ENCODE data around the gene SMAP2. TPM values are rescaled to one million over a fixed set of nuclear protein-coding genes. Genes with fewer than 3 reads are reported as not detected.
"Not testable (repeated sequence)": the region's sequence is repeated elsewhere in the genome, so short reads cannot be mapped to it uniquely, and the experiment has no call there.

The SMAP2 gene
- total RNA-seq, 1 donor from 2014 or later: 156 TPM

- Mint-ChIP-seq H3K4me1 (peaks cover 78% of the 10 kb centered on the region), H3K36me3 (ENCODE audit: low read depth) (peaks cover 48% of the 10 kb centered on the region), H3K27me3 (no peaks in the 10 kb centered on the region), H3K27ac (peak overlapping the region; percentile 99), H3K4me3 (peak overlapping the region; percentile 77), H3K9me3 (no peaks in the 10 kb centered on the region)
- peak; percentile 83 for DNase-seq
- intact Hi-C loops (cut with micrococcal nuclease): loop anchor here (2.0 kb wide), 2 partner anchors 13 to 123 kb away; partner anchors contain the start of gene ZMPSTE24
Measured at GRCh38 chr1:40381268-40382107, 8.0 kb downstream of the SMAP2 start.

- Mint-ChIP-seq H3K36me3 (ENCODE audit: low read depth) (peaks cover 45% of the 10 kb centered on the region), H3K27ac (peak overlapping the region; percentile 99), H3K4me3 (peak overlapping the region; percentile 77), H3K4me1 (peaks cover 75% of the 10 kb centered on the region), H3K9me3 (no peaks in the 10 kb centered on the region), H3K27me3 (no peaks in the 10 kb centered on the region)
- intact Hi-C loops (cut with micrococcal nuclease): no loop called here
- peak; percentile 59 for DNase-seq
Measured at GRCh38 chr1:40382108-40382460, 8.6 kb downstream of the SMAP2 start.

- Mint-ChIP-seq H3K4me3 (peak overlapping the region; percentile 88), H3K36me3 (ENCODE audit: low read depth) (peaks cover 41% of the 10 kb centered on the region), H3K27me3 (no peaks in the 10 kb centered on the region), H3K9me3 (no peaks in the 10 kb centered on the region), H3K4me1 (peaks cover 72% of the 10 kb centered on the region), H3K27ac (peak overlapping the region; percentile 99)
- intact Hi-C loops (cut with micrococcal nuclease): no loop called here
- DNase-seq: no peak
Measured at GRCh38 chr1:40382601-40383000, 9.1 kb downstream of the SMAP2 start.

GRCh38 chr1:40383095-40383487 is 9.6 kb downstream of the SMAP2 start:
- Mint-ChIP-seq H3K27ac (peak overlapping the region; percentile 99), H3K36me3 (ENCODE audit: low read depth) (peaks cover 39% of the 10 kb centered on the region), H3K9me3 (no peaks in the 10 kb centered on the region), H3K4me3 (peak overlapping the region; percentile 88), H3K4me1 (peaks cover 71% of the 10 kb centered on the region), H3K27me3 (no peaks in the 10 kb centered on the region)
- intact Hi-C loops (cut with micrococcal nuclease): no loop called here
- DNase-seq: peak; percentile 61

- peak overlapping the region; percentile 88 for H3K4me3 Mint-ChIP-seq
- H3K27me3 Mint-ChIP-seq: no peaks in the 10 kb centered on the region
- peaks cover 70% of the 10 kb centered on the region for H3K4me1 Mint-ChIP-seq
- intact Hi-C loops (cut with micrococcal nuclease): loop anchor here (2.0 kb wide), 3 partner anchors 17 to 223 kb away; partner anchors contain the start of gene RLF
- peak overlapping the region; percentile 99 for H3K27ac Mint-ChIP-seq
- peak; percentile 72 for DNase-seq
- no peaks in the 10 kb centered on the region for H3K9me3 Mint-ChIP-seq
- H3K36me3 Mint-ChIP-seq (ENCODE audit: low read depth): peaks cover 38% of the 10 kb centered on the region
Measured at GRCh38 chr1:40383488-40384412, 10.2 kb downstream of the SMAP2 start.

GRCh38 chr1:40384413-40384762 is 10.9 kb downstream of the SMAP2 start:
- Mint-ChIP-seq H3K4me3 (peak overlapping the region; percentile 88), H3K4me1 (peaks cover 76% of the 10 kb centered on the region), H3K36me3 (ENCODE audit: low read depth) (peaks cover 41% of the 10 kb centered on the region), H3K27ac (peak overlapping the region; percentile 99), H3K27me3 (no peaks in the 10 kb centered on the region), H3K9me3 (no peaks in the 10 kb centered on the region)
- intact Hi-C loops (cut with micrococcal nuclease): loop anchor here (2.0 kb wide), 3 partner anchors 16 to 224 kb away; partner anchors contain the start of gene RLF
- DNase-seq: peak; percentile 73

- H3K4me1 Mint-ChIP-seq: peaks cover 77% of the 10 kb centered on the region
- peak; percentile 75 for DNase-seq
- no peaks in the 10 kb centered on the region for H3K9me3 Mint-ChIP-seq
- H3K36me3 Mint-ChIP-seq (ENCODE audit: low read depth): peaks cover 41% of the 10 kb centered on the region
- H3K4me3 Mint-ChIP-seq: peak overlapping the region; percentile 88
- no peaks in the 10 kb centered on the region for H3K27me3 Mint-ChIP-seq
- peak overlapping the region; percentile 99 for H3K27ac Mint-ChIP-seq
- intact Hi-C loops (cut with micrococcal nuclease): loop anchor here (1.0 to 5.0 kb wide), 7 partner anchors 10 to 343 kb away; partner anchors contain the start of genes CAP1, RLF and ZFP69B
Measured at GRCh38 chr1:40384887-40385286, 11.4 kb downstream of the SMAP2 start.

GRCh38 chr1:40385437-40386358 is 12.2 kb downstream of the SMAP2 start:
- Mint-ChIP-seq H3K4me1 (peaks cover 79% of the 10 kb centered on the region), H3K27me3 (no peaks in the 10 kb centered on the region), H3K9me3 (no peaks in the 10 kb centered on the region), H3K4me3 (peak overlapping the region; percentile 88), H3K36me3 (ENCODE audit: low read depth) (peaks cover 46% of the 10 kb centered on the region), H3K27ac (peak overlapping the region; percentile 99)
- intact Hi-C loops (cut with micrococcal nuclease): loop anchor here (1.0 to 5.0 kb wide), 8 partner anchors 9 to 343 kb away; partner anchors contain the start of genes CAP1, RLF and ZFP69B
- DNase-seq: peak; percentile 93

GRCh38 chr1:40386359-40386723 is 12.8 kb downstream of the SMAP2 start:
- H3K36me3 Mint-ChIP-seq (ENCODE audit: low read depth): peaks cover 50% of the 10 kb centered on the region
- intact Hi-C loops (cut with micrococcal nuclease): loop anchor here (1.0 to 5.0 kb wide), 3 partner anchors 8 to 344 kb away; partner anchors contain the start of genes CAP1 and ZFP69B
- peak; percentile 68 for DNase-seq

GRCh38 chr1:40386796-40387195 is 13.3 kb downstream of the SMAP2 start:
- Mint-ChIP-seq H3K36me3 (ENCODE audit: low read depth) (peaks cover 51% of the 10 kb centered on the region), H3K27me3 (no peaks in the 10 kb centered on the region), H3K27ac (peak overlapping the region; percentile 99), H3K9me3 (no peaks in the 10 kb centered on the region), H3K4me1 (peaks cover 79% of the 10 kb centered on the region), H3K4me3 (peak overlapping the region; percentile 88)
- peak; percentile 67 for DNase-seq
- intact Hi-C loops (cut with micrococcal nuclease): loop anchor here (1.0 to 5.0 kb wide), 3 partner anchors 8 to 344 kb away; partner anchors contain the start of genes CAP1 and ZFP69B

More at GRCh38 chr1:40386359-40386723, 12.8 kb downstream of the SMAP2 start:
- Mint-ChIP-seq H3K27me3 (no peaks in the 10 kb centered on the region), H3K27ac (peak overlapping the region; percentile 99), H3K9me3 (no peaks in the 10 kb centered on the region), H3K4me1 (peaks cover 79% of the 10 kb centered on the region), H3K4me3 (peak overlapping the region; percentile 88)

- intact Hi-C loops (cut with micrococcal nuclease): loop anchor here (5.0 kb wide), 2 partner anchors 65 to 345 kb away; partner anchors contain the start of genes CAP1 and ZFP69B
Measured at GRCh38 chr1:40387381-40388306, 14.1 kb downstream of the SMAP2 start.

More at GRCh38 chr1:40387381-40388306, 14.1 kb downstream of the SMAP2 start:
- H3K36me3 Mint-ChIP-seq (ENCODE audit: low read depth): peaks cover 51% of the 10 kb centered on the region
- H3K4me1 Mint-ChIP-seq: peaks cover 80% of the 10 kb centered on the region
- peak; percentile 67 for DNase-seq
- not testable (repeated sequence) for H3K27me3 Mint-ChIP-seq, H3K9me3 Mint-ChIP-seq
- H3K4me3 Mint-ChIP-seq: peak overlapping the region; percentile 88
- H3K27ac Mint-ChIP-seq: peak overlapping the region; percentile 99

All from activated CD4-positive, alpha-beta T cell treated with anti-CD3 and anti-CD28 coated beads, Interleukin-2, amount 10 ng/mL, durations not matched to agents 24 days and 14 days (primary cell).